Thyroid gland (tissue), 4 donors: Measurements from ENCODE around the gene DNAH17. TPM values are rescaled to one million over a fixed set of nuclear protein-coding genes. Genes with fewer than 3 reads are reported as not detected.

Experiments used
- DNase-seq, 2 donors: peaks; one replicate each; pipeline ENCODE4 v3.0.0-alpha.2; 2019
- H3K27ac ChIP-seq, 3 donors: fragments of 200-600 bp; sonication (generic); 1 replicate in 2 of 3; 2 replicates in 1 of 3; pipeline ENCODE4 v1.5.1; 2016 to 2019; ENCODE audit warnings: mild to moderate bottlenecking in 1 of 3, moderate library complexity in 1 of 3
- H3K27me3 ChIP-seq: fragments of 200-600 bp; sonication (generic); one replicate; pipeline ENCODE4 v1.5.1; 2019
- H3K36me3 ChIP-seq, 2 donors: fragments of 200-600 bp; sonication (generic); one replicate each; pipeline ENCODE4 v1.5.1; 2016 to 2019
- H3K4me1 ChIP-seq, 2 donors: fragments of 200-600 bp; sonication (generic); one replicate each; pipeline ENCODE4 v1.5.1; 2017 to 2019
- H3K4me3 ChIP-seq, 3 donors: fragments of 200-600 bp; sonication (generic); replicated peaks in 1 of 3; 1 replicate in 2 of 3; 2 replicates in 1 of 3; pipeline ENCODE4 v1.5.1; 2016; ENCODE audit warnings: mild to moderate bottlenecking in 1 of 3
- H3K9me3 ChIP-seq: fragments of 200-600 bp; sonication (generic); one replicate; pipeline ENCODE4 v1.5.1; 2017
- POLR2A ChIP-seq, 2 donors: fragments of 450-650 bp; IDR thresholded peaks; one replicate each; pipeline ENCODE4 v1.6.1; 2017; ENCODE audit warnings: antibody characterized with exemption in 2 of 2, mild to moderate bottlenecking in 2 of 2, moderate library complexity in 1 of 2
- WGBS, 2 donors: methylation state at CpG; one replicate each; pipeline ENCODE4 v1.1.5; 2017; 5-methylcytosine and 5-hydroxymethylcytosine counted together
- intact Hi-C: fragments of 100-400 bp; cut with DNase I; formaldehyde crosslinking; loops from one replicate; pipeline ENCODE4 v1.15.1; 2023
- total RNA-seq, 4 donors: library from RNA; depleted of rRNA; stranded (reverse); fragments of >200 nt; gene quantifications; one replicate each; pipeline ENCODE4 v1.2.3, GENCODE V29; 2016
- TF ChIP-seq, protein P1 (sequence below), 6 experiments: fragments of 200-600 bp in 3 of 6; fragments of 450-650 bp in 3 of 6; sonication (generic) in 3 of 6; IDR thresholded peaks; one replicate each; pipeline ENCODE4 v1.5.1; 2016 to 2019; ENCODE audit warnings: antibody characterized with exemption in 6 of 6, mild to moderate bottlenecking in 2 of 6, inconsistent platforms in 1 of 6, moderate library complexity in 1 of 6

The DNAH17 gene
- total RNA-seq, 4 donors from 2014 or later, result 0.21 to 0.67 (median 0.32) TPM

- DNase-seq, result no peak
- Histone ChIP-seq H3K27ac (no peak overlapping the region), H3K4me3 (no peak overlapping the region), H3K4me1 (no peaks in the 10 kb centered on the region), H3K9me3 (no peaks in the 10 kb centered on the region), H3K36me3 (no peaks in the 10 kb centered on the region), H3K27me3 (no peaks in the 10 kb centered on the region)
- WGBS, 2 donors, result 84 to 93% methylated on average over 13 of the region's 13 CpGs
- intact Hi-C loops, result no loop called here
- TF ChIP-seq POLR2A (IDR thresholded peaks at IDR 0.05), result no peak
- TF ChIP-seq, protein P1, sequence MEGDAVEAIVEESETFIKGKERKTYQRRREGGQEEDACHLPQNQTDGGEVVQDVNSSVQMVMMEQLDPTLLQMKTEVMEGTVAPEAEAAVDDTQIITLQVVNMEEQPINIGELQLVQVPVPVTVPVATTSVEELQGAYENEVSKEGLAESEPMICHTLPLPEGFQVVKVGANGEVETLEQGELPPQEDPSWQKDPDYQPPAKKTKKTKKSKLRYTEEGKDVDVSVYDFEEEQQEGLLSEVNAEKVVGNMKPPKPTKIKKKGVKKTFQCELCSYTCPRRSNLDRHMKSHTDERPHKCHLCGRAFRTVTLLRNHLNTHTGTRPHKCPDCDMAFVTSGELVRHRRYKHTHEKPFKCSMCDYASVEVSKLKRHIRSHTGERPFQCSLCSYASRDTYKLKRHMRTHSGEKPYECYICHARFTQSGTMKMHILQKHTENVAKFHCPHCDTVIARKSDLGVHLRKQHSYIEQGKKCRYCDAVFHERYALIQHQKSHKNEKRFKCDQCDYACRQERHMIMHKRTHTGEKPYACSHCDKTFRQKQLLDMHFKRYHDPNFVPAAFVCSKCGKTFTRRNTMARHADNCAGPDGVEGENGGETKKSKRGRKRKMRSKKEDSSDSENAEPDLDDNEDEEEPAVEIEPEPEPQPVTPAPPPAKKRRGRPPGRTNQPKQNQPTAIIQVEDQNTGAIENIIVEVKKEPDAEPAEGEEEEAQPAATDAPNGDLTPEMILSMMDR (IDR thresholded peaks at IDR 0.05), result no peak
These were observed 39.8 kb upstream of the DNAH17 start for GRCh38 chr17:78616946-78617345.

DNA sequence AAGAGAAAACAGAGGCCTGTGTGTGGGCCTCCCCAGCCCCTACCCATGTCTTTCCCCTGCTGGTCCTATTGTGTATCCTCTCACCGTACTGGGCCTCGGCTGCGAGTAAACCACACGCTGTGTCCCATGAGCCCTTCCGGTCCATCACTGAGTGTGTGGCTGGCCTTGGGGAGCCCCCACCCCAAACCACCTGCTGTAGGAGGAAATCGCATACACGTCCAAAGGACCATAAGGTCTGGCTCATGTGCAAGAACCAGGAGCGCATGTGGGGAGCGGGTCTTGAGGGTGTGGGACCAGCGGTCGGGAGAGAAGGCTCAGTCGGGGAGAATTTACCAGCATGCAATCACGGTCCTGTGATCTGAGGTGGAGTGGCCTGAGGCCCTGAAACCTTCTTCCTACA lies 38.4 kb upstream of the DNAH17 start:
- Histone ChIP-seq H3K4me1 (no peaks in the 10 kb centered on the region), H3K36me3 (no peaks in the 10 kb centered on the region), H3K27me3 (no peaks in the 10 kb centered on the region), H3K27ac (no peak overlapping the region), H3K9me3 (no peaks in the 10 kb centered on the region), H3K4me3 (no peak overlapping the region)
- no peak for TF ChIP-seq POLR2A (IDR thresholded peaks at IDR 0.05)
- TF ChIP-seq, protein P1 (IDR thresholded peaks at IDR 0.05), result no peak
- intact Hi-C loops, result no loop called here
- WGBS, 2 donors, result 87 to 92% methylated on average over 9 to 13 of the region's 13 CpGs
- no peak for DNase-seq

GRCh38 chr17:78613416-78613815 lies 36.2 kb upstream of the DNAH17 start:
- no peak overlapping the region for H3K27ac ChIP-seq
- H3K36me3 ChIP-seq, result no peaks in the 10 kb centered on the region
- intact Hi-C loops, result no loop called here
- TF ChIP-seq POLR2A (IDR thresholded peaks at IDR 0.05), result no peak
- TF ChIP-seq, protein P1 (IDR thresholded peaks at IDR 0.05), result no peak
- H3K4me3 ChIP-seq, result no peak overlapping the region
- WGBS, 2 donors, result 93 to 94% methylated on average over 11 of the region's 11 CpGs
- no peaks in the 10 kb centered on the region for H3K9me3 ChIP-seq
- H3K27me3 ChIP-seq, result no peaks in the 10 kb centered on the region
- no peaks in the 10 kb centered on the region for H3K4me1 ChIP-seq
- DNase-seq, result no peak

- no peak overlapping the region for H3K27ac ChIP-seq
- 41 to 59% methylated on average over 6 of the region's 6 CpGs for WGBS, 2 donors
- H3K36me3 ChIP-seq, result no peaks in the 10 kb centered on the region
- H3K4me1 ChIP-seq, result no peaks in the 10 kb centered on the region
- H3K27me3 ChIP-seq, result no peaks in the 10 kb centered on the region
- no peaks in the 10 kb centered on the region for H3K9me3 ChIP-seq
- no peak overlapping the region for H3K4me3 ChIP-seq
- TF ChIP-seq POLR2A (IDR thresholded peaks at IDR 0.05), result no peak
- TF ChIP-seq, protein P1 (IDR thresholded peaks at IDR 0.05), result no peak
- intact Hi-C loops, result no loop called here
- no peak for DNase-seq
These were observed 34.4 kb upstream of the DNAH17 start for GRCh38 chr17:78611607-78612006.

GRCh38 chr17:78610951-78611511 lies 33.8 kb upstream of the DNAH17 start:
- WGBS, 2 donors, result 61 to 62% methylated on average over 10 of the region's 10 CpGs
- no peaks in the 10 kb centered on the region for H3K4me1 ChIP-seq
- H3K9me3 ChIP-seq, result no peaks in the 10 kb centered on the region
- no peaks in the 10 kb centered on the region for H3K27me3 ChIP-seq
- no peaks in the 10 kb centered on the region for H3K36me3 ChIP-seq
- H3K27ac ChIP-seq, result no peak overlapping the region
- intact Hi-C loops, result no loop called here
- TF ChIP-seq, protein P1 (IDR thresholded peaks at IDR 0.05), result no peak
- no peak for TF ChIP-seq POLR2A (IDR thresholded peaks at IDR 0.05)
- H3K4me3 ChIP-seq, result no peak overlapping the region
- DNase-seq, result no peak
